Nephron progenitor cell (in vitro differentiated cells): ENCODE results near the gene CD2.

ENCODE experiments used
- DNase-seq: peaks from one replicate; pipeline ENCODE4 v3.0.0; 2021
- H3K27ac Mint-ChIP-seq: 2 replicates; pipeline ENCODE4 v1.8.0; 2021; ENCODE audit warnings: mild to moderate bottlenecking, moderate library complexity, mixed read lengths
- H3K27me3 Mint-ChIP-seq: 2 replicates; pipeline ENCODE4 v1.8.0; 2021; ENCODE audit warnings: mild to moderate bottlenecking, low read depth, mixed read lengths; ENCODE audit not compliant: poor library complexity
- H3K36me3 Mint-ChIP-seq: 2 replicates; pipeline ENCODE4 v1.8.0; 2021; ENCODE audit warnings: low read depth, mixed read lengths
- H3K4me1 Mint-ChIP-seq: 2 replicates; pipeline ENCODE4 v1.8.0; 2021; ENCODE audit warnings: mixed read lengths
- H3K4me3 Mint-ChIP-seq: 2 replicates; pipeline ENCODE4 v1.8.0; 2021; ENCODE audit warnings: mild to moderate bottlenecking, moderate library complexity, mixed read lengths
- H3K9me3 Mint-ChIP-seq: 2 replicates; pipeline ENCODE4 v1.8.0; 2021; ENCODE audit warnings: mild to moderate bottlenecking, moderate library complexity, mixed read lengths
- CTCF ChIP-seq: fragments of 200-600 bp; sonication (generic); IDR thresholded peaks from 2 replicates; pipeline ENCODE4 v1.5.0; 2021; ENCODE audit warnings: antibody characterized with exemption

The CD2 gene

GRCh38 chr1:116754198-116754977, at the start of gene CD2:
Gene CD2 (plus strand): TSS chr1:116754430. CDS start chr1:116754493, 63 bp downstream.
- H3K36me3 Mint-ChIP-seq: no peaks in the 10 kb centered on the region
- TF ChIP-seq CTCF: no peak
- no peak within 1 kb of the TSS for H3K27ac Mint-ChIP-seq
- peaks cover 7% of the 10 kb centered on the region for H3K9me3 Mint-ChIP-seq
- no peaks in the 10 kb centered on the region for H3K4me1 Mint-ChIP-seq
- H3K4me3 Mint-ChIP-seq: no peak within 1 kb of the TSS
- no peak for DNase-seq
- H3K27me3 Mint-ChIP-seq: no peaks in the 10 kb centered on the region

- no peaks in the 10 kb centered on the region for H3K36me3 Mint-ChIP-seq
- H3K9me3 Mint-ChIP-seq: peaks cover 5% of the 10 kb centered on the region
- DNase-seq: no peak
- TF ChIP-seq CTCF: no peak
- no peak overlapping the region for H3K4me3 Mint-ChIP-seq
- H3K27me3 Mint-ChIP-seq: peaks cover 5% of the 10 kb centered on the region
- H3K27ac Mint-ChIP-seq: no peak overlapping the region
- peaks cover 22% of the 10 kb centered on the region for H3K4me1 Mint-ChIP-seq
Observed at GRCh38 chr1:116706123-116706522, 48.1 kb upstream of the CD2 start.

- Mint-ChIP-seq H3K27me3 (peaks cover 5% of the 10 kb centered on the region), H3K27ac (no peak overlapping the region), H3K9me3 (peaks cover 5% of the 10 kb centered on the region), H3K4me3 (no peak overlapping the region), H3K36me3 (no peaks in the 10 kb centered on the region), H3K4me1 (peaks cover 29% of the 10 kb centered on the region)
- no peak for TF ChIP-seq CTCF
- DNase-seq: no peak
Observed at GRCh38 chr1:116706841-116707240, 47.4 kb upstream of the CD2 start.

- peaks cover 45% of the 10 kb centered on the region for H3K4me1 Mint-ChIP-seq
- DNase-seq: no peak
- no peak for TF ChIP-seq CTCF
- no peak overlapping the region for H3K4me3 Mint-ChIP-seq
- H3K9me3 Mint-ChIP-seq: no peaks in the 10 kb centered on the region
- H3K27ac Mint-ChIP-seq: no peak overlapping the region
- H3K27me3 Mint-ChIP-seq: peaks cover 5% of the 10 kb centered on the region
- H3K36me3 Mint-ChIP-seq: no peaks in the 10 kb centered on the region
Observed at GRCh38 chr1:116708255-116708900, 45.9 kb upstream of the CD2 start.

- Mint-ChIP-seq H3K4me1 (peaks cover 45% of the 10 kb centered on the region), H3K27me3 (peaks cover 5% of the 10 kb centered on the region), H3K4me3 (no peak overlapping the region), H3K36me3 (no peaks in the 10 kb centered on the region), H3K9me3 (no peaks in the 10 kb centered on the region), H3K27ac (peak overlapping the region; percentile 40)
- DNase-seq: no peak
- no peak for TF ChIP-seq CTCF
Observed at GRCh38 chr1:116709666-116710167, 44.5 kb upstream of the CD2 start.
